ENCODE results near the gene PRKN. TPM values are rescaled to one million over a fixed set of nuclear protein-coding genes. Genes with fewer than 3 reads are reported as not detected.

The PRKN gene
- total and polyA plus RNA-seq, 2 donors (not counting 1 experiment from before 2014, with no cell fraction given): 0.43 to 4.6 TPM

GRCh38 chr6:162229093-162229492 lies 498.5 kb downstream of the PRKN start:
- no peak overlapping the region for H3K9ac ChIP-seq (ENCODE audit: insufficient read depth, low read length)
- no peak for DNase-seq (ENCODE audit: low read depth in 2 of 2)
- no peaks in the 10 kb centered on the region for H3K79me2 ChIP-seq (ENCODE audit: control insufficient read depth, insufficient read depth, low read length)
- no peaks in the 10 kb centered on the region for H3K36me3 ChIP-seq (ENCODE audit: control insufficient read depth, insufficient read depth, low read length)
- no peaks in the 10 kb centered on the region for H4K20me1 ChIP-seq (ENCODE audit: control insufficient read depth, extremely low read depth, insufficient read depth, low read length)
- no peaks in the 10 kb centered on the region for H3K9me3 ChIP-seq (ENCODE audit: control insufficient read depth, insufficient read depth, low read depth, low read length)
- H3K4me2 ChIP-seq (ENCODE audit: extremely low read depth, insufficient read depth, low read length): no peak overlapping the region
- H3K4me3 ChIP-seq (replicated peaks in 1 of 4; ENCODE audit: control extremely low read depth in 1 of 4, insufficient read depth in 1 of 4, low read depth in 3 of 4, low read length in 4 of 4): no peak overlapping the region
- no peak overlapping the region for H3K27ac ChIP-seq (ENCODE audit: insufficient read depth, low read length)
- H3K4me1 ChIP-seq (ENCODE audit: control insufficient read depth, extremely low read depth, insufficient read depth, low read length): no peaks in the 10 kb centered on the region
- TF ChIP-seq EZH2 (IDR thresholded peaks at IDR 0.05; ENCODE audit: low read length, missing control alignments) (no peak), CTCF (conservative IDR thresholded peaks at IDR 0.05 in 1 of 2, IDR thresholded peaks at IDR 0.05 in 1 of 2; ENCODE audit: low read depth in 1 of 2, low read length in 2 of 2) (no peak)
- no peak overlapping the region for H2AFZ ChIP-seq (ENCODE audit: low read length)
- no peaks in the 10 kb centered on the region for H3K27me3 ChIP-seq (ENCODE audit: control insufficient read depth, insufficient read depth, low read length)

GRCh38 chr6:162226803-162227202 lies 500.8 kb downstream of the PRKN start:
- Histone ChIP-seq H3K4me3 (replicated peaks in 1 of 4; ENCODE audit: control extremely low read depth in 1 of 4, insufficient read depth in 1 of 4, low read depth in 3 of 4, low read length in 4 of 4) (no peak overlapping the region), H3K9me3 (ENCODE audit: control insufficient read depth, insufficient read depth, low read depth, low read length) (no peaks in the 10 kb centered on the region), H3K4me1 (ENCODE audit: control insufficient read depth, extremely low read depth, insufficient read depth, low read length) (no peaks in the 10 kb centered on the region), H3K79me2 (ENCODE audit: control insufficient read depth, insufficient read depth, low read length) (no peaks in the 10 kb centered on the region), H2AFZ (ENCODE audit: low read length) (no peak overlapping the region), H3K27me3 (ENCODE audit: control insufficient read depth, insufficient read depth, low read length) (no peaks in the 10 kb centered on the region), H3K9ac (ENCODE audit: insufficient read depth, low read length) (no peak overlapping the region), H3K4me2 (ENCODE audit: extremely low read depth, insufficient read depth, low read length) (no peak overlapping the region), H3K27ac (ENCODE audit: insufficient read depth, low read length) (no peak overlapping the region), H3K36me3 (ENCODE audit: control insufficient read depth, insufficient read depth, low read length) (no peaks in the 10 kb centered on the region), H4K20me1 (ENCODE audit: control insufficient read depth, extremely low read depth, insufficient read depth, low read length) (no peaks in the 10 kb centered on the region)
- no peak for TF ChIP-seq CTCF (conservative IDR thresholded peaks at IDR 0.05 in 1 of 2, IDR thresholded peaks at IDR 0.05 in 1 of 2; ENCODE audit: low read depth in 1 of 2, low read length in 2 of 2)
- no peak for DNase-seq (ENCODE audit: low read depth in 2 of 2)

- Histone ChIP-seq H3K36me3 (ENCODE audit: control insufficient read depth, insufficient read depth, low read length) (no peaks in the 10 kb centered on the region), H4K20me1 (ENCODE audit: control insufficient read depth, extremely low read depth, insufficient read depth, low read length) (no peaks in the 10 kb centered on the region), H3K4me3 (replicated peaks in 1 of 4; ENCODE audit: control extremely low read depth in 1 of 4, insufficient read depth in 1 of 4, low read depth in 3 of 4, low read length in 4 of 4) (no peak overlapping the region), H3K79me2 (ENCODE audit: control insufficient read depth, insufficient read depth, low read length) (no peaks in the 10 kb centered on the region), H3K4me1 (ENCODE audit: control insufficient read depth, extremely low read depth, insufficient read depth, low read length) (no peaks in the 10 kb centered on the region), H3K4me2 (ENCODE audit: extremely low read depth, insufficient read depth, low read length) (no peak overlapping the region), H3K27me3 (ENCODE audit: control insufficient read depth, insufficient read depth, low read length) (no peaks in the 10 kb centered on the region), H2AFZ (ENCODE audit: low read length) (no peak overlapping the region), H3K9me3 (ENCODE audit: control insufficient read depth, insufficient read depth, low read depth, low read length) (no peaks in the 10 kb centered on the region), H3K9ac (ENCODE audit: insufficient read depth, low read length) (no peak overlapping the region), H3K27ac (ENCODE audit: insufficient read depth, low read length) (no peak overlapping the region)
- no peak for DNase-seq (ENCODE audit: low read depth in 2 of 2)
- TF ChIP-seq EZH2 (IDR thresholded peaks at IDR 0.05; ENCODE audit: low read length, missing control alignments) (no peak), CTCF (conservative IDR thresholded peaks at IDR 0.05 in 1 of 2, IDR thresholded peaks at IDR 0.05 in 1 of 2; ENCODE audit: low read depth in 1 of 2, low read length in 2 of 2) (no peak)
Observed at GRCh38 chr6:162222521-162222920, 505.0 kb downstream of the PRKN start.

Measured in fibroblast of lung (primary cell).